ENCODE results near the gene SAP25.
"Not testable (repeated sequence)": the region's sequence is repeated elsewhere in the genome, so short reads cannot be mapped to it uniquely, and the experiment has no call there.

Gene SAP25

DNA sequence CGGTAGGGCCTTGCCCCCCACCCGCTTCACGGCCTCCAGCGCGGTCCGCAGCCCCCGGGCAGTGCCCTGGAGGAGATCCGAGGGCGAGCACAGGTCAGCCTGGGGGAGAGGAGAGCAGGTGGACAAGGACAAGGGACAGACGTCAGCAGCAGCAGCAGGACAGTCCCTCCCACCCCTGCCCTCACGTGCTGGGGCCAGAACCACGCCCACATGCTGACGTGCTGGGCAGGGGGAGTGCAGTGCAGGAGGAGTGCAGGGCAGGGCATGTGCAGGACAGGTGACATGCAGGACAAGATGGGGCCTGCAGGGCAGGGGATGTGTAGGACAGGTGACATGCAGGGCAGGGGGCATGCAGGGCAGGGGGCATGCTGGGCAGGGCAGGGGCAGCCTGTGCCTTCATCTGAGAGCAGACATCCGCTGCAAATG lies 1.5 kb upstream of the SAP25 start:
- no peak for DNase-seq

DNA sequence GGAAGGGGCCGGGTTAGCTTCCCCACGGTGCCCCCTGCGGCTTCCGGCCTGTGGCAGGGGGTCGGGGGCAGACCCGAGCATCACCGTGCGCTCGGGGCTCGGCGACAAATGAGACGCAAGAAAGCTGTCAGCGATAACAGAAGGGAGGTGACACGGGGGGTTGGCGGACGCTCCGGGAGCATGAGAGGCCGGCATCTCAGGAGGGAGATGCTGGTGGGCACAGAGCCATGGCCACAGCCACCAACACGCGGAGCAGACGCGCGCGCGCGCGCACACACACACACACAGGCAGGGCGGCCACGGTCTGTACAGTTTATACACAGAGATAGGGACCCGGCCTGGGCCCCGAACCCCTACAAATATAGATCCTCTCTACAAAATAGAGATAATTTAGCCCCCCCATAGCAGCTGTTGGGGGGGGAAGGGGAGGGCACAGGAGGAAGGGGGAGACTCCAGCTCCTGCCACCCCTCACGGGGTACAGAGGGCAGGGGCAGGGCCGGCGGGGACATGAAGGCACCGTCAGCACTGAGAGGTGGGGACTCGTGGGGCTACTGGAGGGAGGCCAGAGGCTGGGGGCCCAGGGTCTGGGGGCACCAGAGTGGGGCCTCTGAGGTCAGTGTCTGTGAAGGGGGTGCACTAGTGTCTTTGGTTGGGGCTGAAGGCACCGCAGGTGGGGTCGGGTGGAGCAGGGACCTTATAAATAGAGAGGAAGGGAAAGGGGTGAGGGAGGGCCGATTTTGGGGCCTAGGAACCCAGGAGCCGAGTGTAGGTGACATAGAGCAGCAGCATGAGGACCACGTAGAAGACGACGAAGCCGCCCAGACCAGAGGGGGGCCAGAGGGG lies 884 bp upstream of the SAP25 start:
- DNase-seq: no peak

DNA sequence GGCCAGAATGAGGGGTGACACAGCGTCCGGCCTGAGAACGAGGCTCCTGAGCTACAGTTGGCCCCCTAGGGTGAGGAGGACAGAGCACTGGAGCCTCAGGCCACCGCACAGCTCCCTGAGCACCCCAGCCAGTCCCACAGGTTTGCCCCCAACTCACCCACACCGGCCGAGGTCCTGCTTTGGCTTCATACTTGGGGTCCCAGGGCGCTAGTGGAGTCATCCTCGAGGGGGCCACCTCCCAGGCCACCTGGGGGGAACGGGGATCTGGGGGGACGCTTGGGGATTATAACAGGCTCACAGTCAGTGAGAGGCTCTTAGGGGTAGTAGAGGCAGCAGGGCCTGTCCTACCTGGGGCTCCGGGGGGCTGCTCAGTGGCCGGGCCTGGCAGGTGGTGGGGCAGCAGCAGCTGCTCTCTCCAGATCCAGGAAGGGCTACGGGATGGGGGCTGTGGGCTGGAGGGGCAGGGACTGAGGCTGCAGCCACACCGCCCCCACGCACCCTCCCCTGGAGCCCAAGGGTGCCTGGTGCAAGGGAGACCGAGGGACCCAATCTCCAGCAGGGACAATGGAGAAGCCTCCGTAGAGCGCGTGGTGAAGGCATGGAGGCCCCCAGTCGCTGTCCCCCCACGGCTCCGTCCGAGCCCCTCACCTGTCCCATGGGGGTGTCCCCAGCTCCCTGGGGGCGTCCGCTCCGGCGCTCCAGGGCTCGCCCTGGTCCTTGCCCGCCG lies 588 bp downstream of the SAP25 start:
- DNase-seq: no peak

DNA sequence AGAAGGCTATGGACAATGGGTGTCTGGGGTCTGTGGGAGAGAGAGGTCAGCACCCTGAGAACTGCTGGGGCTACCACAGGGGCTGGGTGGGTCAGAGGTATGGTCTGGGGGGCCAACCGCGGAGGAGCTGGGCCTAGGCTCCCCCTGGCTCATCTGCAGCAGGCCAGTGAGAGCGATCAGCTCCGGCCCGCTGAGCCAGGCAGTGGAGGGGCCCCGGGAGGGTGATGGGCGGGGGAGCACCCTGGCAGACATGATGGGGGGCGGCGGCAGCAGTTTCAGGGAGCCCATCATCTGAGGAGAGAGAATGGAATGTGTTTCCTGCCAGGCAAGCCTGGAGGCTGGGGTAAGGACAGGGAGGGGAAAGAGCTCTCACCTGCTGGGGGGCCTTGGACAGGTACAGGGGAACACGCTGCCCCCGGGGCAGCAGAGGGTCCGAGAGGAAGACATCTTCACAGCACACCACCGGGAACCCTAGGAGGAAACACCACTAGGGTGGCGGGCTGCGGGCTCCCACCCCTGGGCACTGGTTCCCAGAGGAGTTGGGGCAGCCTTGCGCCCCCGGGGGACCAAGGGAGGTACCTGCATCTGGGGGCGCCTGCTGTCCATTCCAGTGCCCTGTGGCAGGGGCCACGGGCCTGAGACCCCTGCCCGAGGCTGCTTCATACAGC lies 1.3 kb downstream of the SAP25 start:
- DNase-seq: no peak

DNA sequence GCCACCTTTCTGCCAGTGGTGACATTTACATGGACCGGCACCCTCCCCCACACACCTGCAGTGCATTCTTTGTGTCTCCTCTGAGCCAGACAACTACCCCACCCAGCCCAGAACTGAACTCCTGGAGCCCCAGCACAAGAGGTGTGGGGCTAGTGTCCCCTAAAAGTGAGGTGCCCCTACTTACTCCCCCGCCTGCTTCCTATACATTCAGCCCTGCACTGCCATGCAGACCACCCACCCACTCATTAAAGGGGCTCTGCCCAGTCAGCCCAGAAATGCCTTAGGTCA lies 1.9 kb downstream of the SAP25 start:
- no peak for DNase-seq

DNA sequence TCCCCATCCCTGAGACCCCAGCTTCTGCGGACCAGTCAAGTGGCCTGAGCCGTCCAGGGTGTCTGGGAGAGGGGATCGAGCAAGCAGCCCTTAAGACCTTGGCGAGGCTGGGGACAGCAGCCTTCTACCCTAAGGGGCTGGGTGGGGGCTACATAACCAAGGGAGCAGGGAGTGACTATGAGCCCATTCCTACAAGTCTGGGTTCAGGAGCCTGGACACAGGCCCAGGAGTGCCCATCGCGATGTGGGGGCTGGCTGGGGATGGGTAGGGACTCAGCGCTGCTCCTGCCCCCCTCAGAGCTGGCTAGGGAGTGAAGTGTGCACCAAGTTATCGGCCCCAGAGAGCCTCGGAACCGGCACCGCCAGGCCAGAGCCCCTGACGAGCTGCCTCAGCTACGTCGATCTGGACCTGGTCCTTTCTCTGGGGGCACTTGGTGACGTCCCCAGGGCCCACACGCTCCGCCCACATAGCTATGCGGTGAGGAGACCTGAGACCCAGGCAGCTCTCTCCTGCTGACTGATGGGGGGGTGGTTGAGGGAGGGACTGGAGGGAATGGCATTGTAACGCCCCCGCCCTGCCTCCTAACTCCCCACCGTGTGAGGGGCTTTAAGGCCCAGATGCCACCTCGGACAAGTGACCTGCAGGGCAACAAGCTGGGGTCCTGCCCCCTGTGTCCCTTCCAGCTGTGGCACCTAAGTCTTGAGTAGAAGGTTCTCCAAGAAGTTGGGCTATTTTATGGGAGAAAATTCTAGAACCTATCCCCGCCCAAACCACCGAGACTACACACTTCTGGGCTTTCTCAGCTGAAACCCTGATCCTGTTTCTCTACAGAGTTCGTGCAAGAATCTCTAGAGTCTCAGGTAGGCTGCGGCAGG lies 2.5 kb downstream of the SAP25 start:
- DNase-seq: no peak

DNA sequence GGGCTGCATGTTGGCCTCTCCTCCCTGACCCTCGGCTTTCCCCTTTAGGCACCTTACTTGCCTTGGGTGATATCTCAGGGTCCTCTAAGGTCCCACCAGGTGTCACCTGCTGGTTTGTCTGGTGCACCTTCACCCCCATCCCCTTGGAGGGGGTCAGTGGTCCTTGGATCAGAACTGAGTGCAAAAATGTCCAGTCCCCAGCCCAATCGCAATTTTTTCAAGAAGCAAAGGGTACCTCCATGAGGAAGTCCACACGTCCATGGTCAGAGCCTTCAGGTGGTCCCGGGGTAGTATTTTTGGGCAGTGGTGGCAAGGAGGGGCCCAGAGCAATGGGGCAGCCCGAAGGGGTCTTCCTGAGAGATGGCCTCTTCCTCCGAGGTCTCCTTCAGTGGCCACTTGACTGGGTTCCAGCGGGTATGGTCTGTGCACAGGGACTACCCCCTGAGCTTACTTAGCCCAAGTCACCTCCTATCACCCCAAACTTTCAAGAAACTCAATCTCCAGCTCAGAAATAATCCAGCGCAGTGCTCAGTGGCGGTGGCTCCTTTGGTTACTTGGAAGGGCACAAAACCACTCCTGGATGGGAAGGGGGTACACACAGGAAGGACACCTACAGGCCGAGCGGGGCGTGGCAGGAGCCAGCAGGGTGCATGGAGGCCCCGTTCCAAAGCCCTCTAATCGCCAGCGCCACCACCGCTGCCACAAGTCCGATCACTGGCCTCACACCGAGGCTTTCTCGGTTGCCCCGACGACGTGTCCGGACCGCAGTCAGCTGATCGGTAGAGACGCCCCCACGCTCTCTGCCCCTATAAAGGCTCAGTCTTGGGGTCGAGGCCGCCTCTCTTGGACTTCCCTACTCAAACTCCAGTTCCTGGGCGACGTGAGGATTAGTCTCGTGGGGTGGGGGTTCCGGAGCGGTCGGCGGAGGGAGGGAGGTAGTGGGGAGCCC lies 4.5 kb downstream of the SAP25 start:
- peak; percentile 57 for DNase-seq

DNA sequence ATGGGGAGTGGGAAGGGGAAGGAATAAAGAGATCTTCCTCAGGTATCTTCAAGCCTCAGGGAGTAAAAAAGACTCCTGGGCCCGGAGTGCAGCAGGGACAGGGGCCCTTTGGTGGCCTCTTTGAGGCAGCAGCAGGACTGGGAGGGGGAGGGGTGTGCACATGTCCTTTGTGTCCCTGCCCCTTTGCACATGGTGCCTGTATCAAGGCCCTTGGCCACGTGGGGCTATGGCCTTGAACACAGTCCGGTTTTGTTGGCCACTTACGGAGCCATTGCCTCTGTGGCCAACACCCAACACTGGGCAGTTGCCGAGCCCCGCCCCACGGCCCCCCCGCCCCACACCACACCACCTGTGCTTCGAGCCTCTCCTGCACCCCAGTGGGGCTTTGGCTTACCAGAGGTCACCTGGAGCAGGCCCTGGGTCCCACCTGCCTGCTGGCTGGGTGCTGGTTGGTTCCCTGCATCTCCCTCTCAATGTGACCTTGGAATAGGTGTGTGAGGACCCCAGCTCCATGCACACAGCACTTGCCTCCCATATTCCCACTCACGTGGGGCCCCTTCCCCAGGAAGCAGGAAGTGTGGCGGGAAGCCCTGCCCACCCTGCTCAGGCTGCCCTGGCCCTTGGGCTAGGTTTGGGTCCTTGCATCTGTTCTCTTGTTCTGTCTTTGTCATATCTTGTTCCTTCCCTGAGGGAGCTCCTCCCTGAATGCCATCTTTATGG lies 5.4 kb downstream of the SAP25 start:
- DNase-seq: no peak

DNA sequence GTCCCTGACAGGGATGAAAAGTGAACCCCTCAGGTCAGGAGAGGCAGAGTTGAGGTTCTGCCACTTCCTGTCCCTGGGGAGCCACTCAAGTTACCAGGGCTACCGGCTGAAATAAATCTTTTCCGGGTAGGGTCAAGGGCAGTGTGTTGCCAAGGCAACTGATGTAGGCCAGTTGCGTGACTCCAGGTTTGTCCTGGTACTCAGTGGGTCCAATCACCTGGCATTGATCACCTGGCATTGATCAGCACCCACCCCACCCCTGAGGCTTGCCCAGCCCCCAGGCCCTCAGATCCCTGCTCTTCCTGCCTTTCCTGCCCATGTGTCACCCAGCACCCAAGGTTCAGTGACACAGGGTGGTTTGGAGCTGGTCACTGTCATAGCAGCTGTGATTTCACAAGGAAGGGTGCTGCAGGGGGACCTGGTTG lies 5.9 kb downstream of the SAP25 start:
- DNase-seq: no peak

DNA sequence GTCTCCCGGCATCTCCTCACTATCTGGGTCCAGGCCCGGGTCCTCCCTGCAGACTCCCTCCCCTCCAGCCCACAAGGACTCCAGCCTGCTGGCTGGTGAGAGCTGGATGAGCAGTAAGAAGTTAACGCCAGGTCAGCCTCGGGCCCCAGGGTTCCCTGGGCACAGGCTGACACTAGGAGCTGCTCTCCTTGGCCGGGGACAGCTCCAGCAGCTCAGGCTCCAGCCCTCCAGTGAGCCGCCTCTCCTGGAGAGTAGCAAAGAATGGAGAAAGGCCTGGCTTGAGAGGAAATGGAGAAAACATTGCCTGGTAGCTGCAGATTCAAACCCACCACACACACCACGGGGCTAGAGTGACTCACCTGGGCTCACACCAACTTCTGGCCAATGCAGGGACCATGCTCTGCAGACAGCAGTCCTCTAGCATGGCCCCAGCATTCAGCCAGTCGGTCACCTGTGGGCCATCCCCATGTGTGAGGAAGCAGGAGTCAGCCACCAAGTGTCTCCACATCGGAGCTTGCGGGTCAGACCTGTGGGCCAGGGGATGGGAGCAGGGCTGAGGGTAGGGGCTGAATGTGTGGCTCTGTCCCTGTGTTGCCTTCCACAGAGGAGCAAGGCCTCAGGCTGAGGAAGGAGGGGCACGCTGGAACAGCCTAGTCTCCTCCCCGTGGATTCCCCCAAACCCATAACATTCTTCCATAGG lies 6.5 kb downstream of the SAP25 start:
- no peak for DNase-seq

DNA sequence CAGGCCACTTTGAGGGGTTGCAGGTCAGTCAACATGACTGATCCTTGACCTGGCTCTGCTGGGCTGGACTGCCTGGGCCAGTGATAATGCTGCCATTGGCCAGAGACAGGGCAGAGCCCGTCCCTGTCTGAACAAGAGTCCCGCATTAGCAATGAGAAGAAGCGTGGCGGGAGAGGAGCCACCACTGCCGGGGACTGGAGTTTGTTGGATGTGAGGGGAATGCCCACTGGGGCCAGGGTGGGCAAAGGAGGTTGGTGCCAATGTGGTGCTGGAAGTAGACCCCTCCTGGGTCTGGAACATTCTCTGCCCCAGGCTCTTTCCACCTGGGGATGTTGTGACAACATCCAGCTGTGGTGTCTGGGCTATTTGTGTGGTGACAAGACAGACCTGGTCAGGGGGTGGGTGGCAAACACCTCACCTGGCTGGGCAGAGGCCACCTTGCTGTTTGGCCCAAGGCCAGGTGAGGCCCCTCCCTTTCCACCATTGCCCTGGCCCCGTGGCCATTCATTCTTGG lies 7.6 kb downstream of the SAP25 start:
- DNase-seq: no peak

DNA sequence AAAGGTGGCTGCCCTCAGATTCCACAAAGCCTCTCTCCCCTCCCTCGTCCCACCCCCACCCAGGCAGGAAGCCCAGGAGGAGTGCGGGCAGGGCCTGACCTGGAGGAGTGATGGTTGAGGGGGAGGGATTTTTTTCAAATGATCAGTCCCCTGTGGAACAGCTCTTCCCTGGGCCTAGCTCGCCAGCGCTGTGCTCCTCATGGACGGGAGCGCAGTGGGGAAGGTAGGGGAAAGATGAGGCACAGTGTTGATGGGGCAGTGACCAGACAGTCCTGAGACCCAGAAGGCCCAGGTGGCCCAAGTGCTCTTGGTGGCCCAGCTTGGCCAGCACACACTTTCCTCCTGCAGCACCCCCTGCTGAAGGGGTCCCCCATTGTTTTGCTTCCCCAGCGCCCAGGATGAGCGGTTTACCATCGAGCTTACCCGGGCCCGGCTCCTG lies 8.5 kb downstream of the SAP25 start:
- no peak for DNase-seq

DNA sequence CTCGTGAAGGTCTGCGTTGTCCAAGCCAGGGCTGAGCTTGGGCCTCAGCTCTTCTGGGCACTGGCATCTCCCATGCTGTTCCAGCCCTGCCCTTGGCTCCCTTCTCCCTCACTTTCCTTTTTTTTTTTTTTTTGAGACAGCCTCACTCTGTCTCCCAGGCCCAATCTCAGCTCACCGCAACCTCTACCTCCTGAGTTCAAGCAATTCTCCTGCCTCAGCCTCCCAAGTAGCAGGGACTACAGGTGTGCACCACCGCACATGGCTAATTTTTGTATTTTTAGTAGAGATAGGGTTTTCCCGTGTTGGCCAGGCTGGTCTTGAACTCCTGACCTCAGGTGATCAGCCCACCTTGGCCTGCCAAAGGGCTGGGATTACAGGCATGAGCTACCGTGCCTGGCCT lies 9.3 kb downstream of the SAP25 start:
- not testable (repeated sequence) for DNase-seq

DNA sequence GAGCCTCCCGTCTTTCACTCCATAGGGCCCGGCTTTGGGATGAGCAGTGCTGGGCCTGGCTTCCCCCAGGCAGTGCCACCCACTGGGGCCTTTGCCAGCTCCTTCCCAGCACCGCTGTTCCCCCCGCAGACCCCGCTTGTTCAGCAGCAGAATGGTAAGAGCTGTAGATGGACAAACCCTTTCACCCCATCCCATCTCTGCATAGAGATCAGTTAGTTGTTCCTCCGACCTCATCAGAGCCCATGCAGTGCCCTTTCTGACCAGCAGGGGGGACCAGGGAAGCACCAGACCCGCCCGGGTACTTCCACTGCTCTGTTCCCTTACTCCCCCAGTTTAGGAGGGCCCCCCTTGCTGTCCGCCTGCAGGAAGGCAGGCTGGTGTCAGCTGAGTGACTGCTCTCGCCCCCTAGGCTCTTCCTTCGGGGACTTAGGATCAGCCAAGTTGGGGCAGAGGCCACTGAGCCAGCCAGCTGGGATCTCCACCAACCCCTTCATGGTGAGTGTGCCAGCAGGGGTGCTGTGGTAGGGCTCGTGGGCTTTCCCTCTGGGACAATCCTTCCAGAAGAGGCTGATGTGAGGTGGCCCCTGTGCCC lies 9.8 kb downstream of the SAP25 start:
- DNase-seq: peak; percentile 86

DNA sequence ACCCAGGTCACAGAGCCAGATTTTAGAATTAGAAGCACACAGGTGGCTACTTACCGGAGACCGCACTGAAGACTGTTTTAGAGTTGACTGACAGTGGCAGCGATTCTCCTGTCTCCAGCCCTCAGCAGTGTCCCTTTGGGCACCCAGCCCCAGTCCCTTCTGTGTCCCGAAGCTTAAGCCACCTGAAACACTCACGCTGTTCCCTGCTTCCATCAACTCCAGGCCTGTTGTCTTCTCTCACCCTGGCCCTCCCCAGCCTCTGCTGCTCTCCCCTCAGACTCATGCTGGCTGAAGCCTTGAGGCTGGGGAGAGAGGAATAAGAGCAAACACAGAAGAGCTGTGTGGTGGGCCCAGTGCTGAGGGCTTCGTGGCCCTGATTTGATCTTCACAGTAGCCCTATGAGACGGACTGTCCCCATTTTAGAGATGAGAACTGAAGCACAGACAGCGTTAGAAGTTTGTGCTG lies 10.6 kb downstream of the SAP25 start:
- no peak for DNase-seq

DNA sequence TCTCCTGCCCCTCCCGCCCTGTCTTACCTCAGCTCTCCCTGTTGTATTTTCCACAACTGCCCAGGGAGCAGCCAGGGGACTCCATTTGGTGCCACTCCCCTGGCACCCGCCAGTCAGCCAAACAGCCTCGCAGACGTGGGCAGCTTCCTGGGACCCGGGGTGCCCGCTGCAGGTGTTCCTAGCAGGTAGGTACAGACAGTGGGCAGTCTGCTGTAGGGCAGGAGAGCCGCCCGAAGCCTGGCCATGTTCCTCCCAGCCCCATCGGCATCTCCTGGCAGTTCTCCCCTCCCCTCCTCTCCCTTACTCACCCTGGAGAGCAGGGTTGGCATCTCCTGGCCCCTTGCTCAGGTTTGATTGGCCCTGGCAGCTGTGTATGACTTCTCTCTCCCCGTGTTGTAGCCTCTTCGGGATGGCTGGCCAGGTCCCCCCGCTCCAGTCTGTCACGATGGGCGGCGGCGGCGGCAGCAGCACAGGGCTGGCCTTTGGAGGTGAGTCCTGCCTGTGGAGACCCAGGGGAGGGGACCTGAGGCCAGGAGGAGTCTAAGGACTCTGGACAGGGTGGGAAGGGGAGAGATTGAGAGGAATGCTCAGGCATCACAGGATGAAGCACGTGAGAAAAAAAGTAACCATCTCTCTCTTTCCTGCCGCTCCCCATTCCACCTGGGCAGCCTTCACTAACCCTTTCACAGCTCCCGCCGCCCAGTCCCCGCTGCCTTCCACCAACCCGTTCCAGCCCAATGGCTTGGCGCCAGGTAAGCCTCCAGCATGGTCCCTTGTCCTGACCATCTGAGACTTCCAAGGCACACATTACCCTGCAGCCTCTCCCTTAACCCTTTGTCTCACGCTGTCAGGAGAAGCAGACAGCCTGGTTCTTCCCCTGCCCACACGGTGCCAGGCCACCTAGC lies 11.3 kb downstream of the SAP25 start:
- no peak for DNase-seq

DNA sequence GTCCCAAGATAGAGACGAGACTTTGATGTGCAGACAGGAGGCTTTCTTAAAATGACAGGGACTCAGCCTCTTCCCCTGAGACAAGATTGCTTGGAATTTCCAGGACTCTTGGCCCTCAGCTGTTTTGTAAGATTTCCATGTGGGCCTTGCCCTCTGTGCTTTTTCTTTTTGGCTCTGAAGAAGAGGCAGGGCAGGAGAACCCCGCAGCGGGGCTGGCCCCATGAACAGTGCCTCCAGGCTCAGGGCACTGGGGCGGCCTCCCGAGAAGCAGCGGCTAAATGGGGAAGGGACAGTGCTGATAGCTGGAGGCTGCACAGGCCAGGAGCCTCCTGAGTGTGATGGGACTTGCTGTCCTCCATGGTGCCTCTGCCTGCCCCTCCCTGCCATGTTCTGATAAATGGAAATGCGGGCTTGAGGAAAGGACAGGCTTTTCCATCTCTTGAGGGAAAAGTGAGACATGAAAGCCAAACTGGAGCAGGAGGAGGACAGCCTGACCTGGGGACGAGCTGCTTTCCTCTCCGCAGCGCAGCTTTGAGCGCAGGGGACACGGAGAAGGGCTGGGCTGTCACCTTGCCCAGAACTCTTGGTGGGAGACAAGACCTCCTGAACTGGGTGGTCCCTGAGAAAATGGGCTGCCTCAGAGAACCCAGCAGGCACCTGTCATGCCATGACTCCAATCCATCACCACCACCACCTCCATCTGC lies 12.1 kb downstream of the SAP25 start:
- no peak for DNase-seq

DNA sequence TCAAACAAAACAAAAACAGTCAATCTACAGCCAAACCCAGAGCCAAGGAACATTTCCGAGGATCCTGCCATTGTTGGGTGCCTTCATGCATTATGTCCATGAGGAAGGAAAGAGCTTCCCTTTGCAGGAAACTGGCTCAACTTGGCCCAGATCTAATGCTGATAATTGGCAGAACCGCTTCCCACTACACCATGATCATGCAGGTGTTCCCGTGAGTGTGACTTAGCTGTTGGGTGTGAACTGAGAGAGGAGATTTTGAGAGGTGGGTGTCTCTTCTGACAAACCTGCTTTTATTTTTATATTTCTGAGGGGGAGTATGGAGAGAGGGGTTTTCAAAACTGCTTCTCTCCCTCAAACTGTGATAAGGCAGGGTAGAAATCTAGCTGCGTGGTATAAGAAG lies 14.6 kb downstream of the SAP25 start:
- DNase-seq: no peak
